ENCODE results near the gene GAD1. TPM values are rescaled to one million over a fixed set of nuclear protein-coding genes. Genes with fewer than 3 reads are reported as not detected.

Gene GAD1
- not detected for total RNA-seq

- no peaks in the 10 kb centered on the region for H3K36me3 ChIP-seq
- H3K9me3 ChIP-seq = no peaks in the 10 kb centered on the region
- TF ChIP-seq EP300 (IDR thresholded peaks at IDR 0.05) = no peak
- no peak for TF ChIP-seq POLR2AphosphoS5 (IDR thresholded peaks at IDR 0.05)
- TF ChIP-seq POLR2A (IDR thresholded peaks at IDR 0.05; ENCODE audit: low read depth) = no peak
- no peak for TF ChIP-seq CTCF (IDR thresholded peaks at IDR 0.05)
- peaks cover 10 to 93% (median 83%) of the 10 kb centered on the region in 4 donors for H3K27me3 ChIP-seq
- H3K4me1 ChIP-seq = peaks cover 64 to 78% (median 75%) of the 10 kb centered on the region in 4 donors
- intact Hi-C loops (cut with DNase I) = loop anchor here (2.0 kb wide), 1 partner anchor 408 kb away; no protein-coding TSS in a partner anchor
- DNase-seq (ENCODE audit: extremely low spot score) = no peak
- H3K27ac ChIP-seq (replicated peaks in 1 of 4) = no peak within 1 kb of the TSS
- WGBS = 2% methylated on average over 34 of the region's 49 CpGs
- H3K4me3 ChIP-seq = peak within 1 kb of the TSS; percentile 43 to 58 (median 50)
Observed at GRCh38 chr2:170816504-170817092, at the start of gene GAD1. Gene GAD1, plus strand, starts transcription at chr2:170816887. Its CDS starts 1,705 bp downstream, at chr2:170818592.

GRCh38 chr2:170770008-170770605 is 46.6 kb upstream of the GAD1 start, which contains the start of gene ERICH2:
Gene ERICH2, plus strand, starts transcription at chr2:170770378. Its CDS starts 304 bp downstream, at chr2:170770682.
- peak in 1 of 3 experiments; percentile 21 for TF ChIP-seq CTCF (IDR thresholded peaks at IDR 0.05)
- TF ChIP-seq POLR2AphosphoS5 (IDR thresholded peaks at IDR 0.05) = peak in 1 of 2 donors; percentile 56
- TF ChIP-seq EP300 (IDR thresholded peaks at IDR 0.05) = no peak
- no peak for TF ChIP-seq POLR2A (IDR thresholded peaks at IDR 0.05; ENCODE audit: low read depth)
- WGBS = 7% methylated on average over 13 of the region's 13 CpGs
- H3K4me3 ChIP-seq = peak within 1 kb of the TSS; percentile 72 to 73 (median 73)
- no peaks in the 10 kb centered on the region for H3K9me3 ChIP-seq
- no peak for DNase-seq (ENCODE audit: extremely low spot score)
- peak within 1 kb of the TSS; percentile 73 to 84 (median 78) for H3K27ac ChIP-seq (replicated peaks in 1 of 4)
- intact Hi-C loops (cut with DNase I) = loop anchor here (5.0 kb wide), 1 partner anchor 42 kb away; no protein-coding TSS in a partner anchor
- no peaks in the 10 kb centered on the region for H3K36me3 ChIP-seq
- H3K4me1 ChIP-seq = peaks cover 6 to 19% (median 16%) of the 10 kb centered on the region in 4 donors
- H3K27me3 ChIP-seq = no peaks in the 10 kb centered on the region

- H3K9me3 ChIP-seq = no peaks in the 10 kb centered on the region
- no peaks in the 10 kb centered on the region for H3K36me3 ChIP-seq
- intact Hi-C loops (cut with DNase I) = loop anchor here (5.0 kb wide), 1 partner anchor 41 kb away; no protein-coding TSS in a partner anchor
- peak overlapping the region; percentile 72 to 73 (median 73) for H3K4me3 ChIP-seq
- no peak for DNase-seq (ENCODE audit: extremely low spot score)
- TF ChIP-seq POLR2AphosphoS5 (IDR thresholded peaks at IDR 0.05) = peak; percentile 34 to 47
- no peak for TF ChIP-seq EP300 (IDR thresholded peaks at IDR 0.05)
- TF ChIP-seq POLR2A (IDR thresholded peaks at IDR 0.05; ENCODE audit: low read depth) = no peak
- TF ChIP-seq CTCF (IDR thresholded peaks at IDR 0.05) = peak in 1 of 3 experiments; percentile 11
- H3K27me3 ChIP-seq = no peaks in the 10 kb centered on the region
- WGBS = 2% methylated on average over 20 of the region's 82 CpGs
- peak overlapping the region; percentile 73 to 84 (median 78) for H3K27ac ChIP-seq (replicated peaks in 1 of 4)
- peaks cover 6 to 19% (median 16%) of the 10 kb centered on the region in 4 donors for H3K4me1 ChIP-seq
Observed at GRCh38 chr2:170770606-170771420, 45.9 kb upstream of the GAD1 start.

GRCh38 chr2:170771421-170771937 is 45.2 kb upstream of the GAD1 start:
- Histone ChIP-seq H3K27ac (replicated peaks in 1 of 4) (peak overlapping the region; percentile 73 to 84 (median 78)), H3K4me1 (peaks cover 6 to 19% (median 16%) of the 10 kb centered on the region in 4 donors), H3K4me3 (peak overlapping the region; percentile 72 to 73 (median 73)), H3K27me3 (no peaks in the 10 kb centered on the region), H3K9me3 (no peaks in the 10 kb centered on the region), H3K36me3 (no peaks in the 10 kb centered on the region)
- WGBS = 15% methylated on average over 10 of the region's 15 CpGs
- DNase-seq (ENCODE audit: extremely low spot score) = no peak
- TF ChIP-seq EP300 (IDR thresholded peaks at IDR 0.05) (no peak), CTCF (IDR thresholded peaks at IDR 0.05) (no peak), POLR2AphosphoS5 (IDR thresholded peaks at IDR 0.05) (no peak), POLR2A (IDR thresholded peaks at IDR 0.05; ENCODE audit: low read depth) (no peak)
- intact Hi-C loops (cut with DNase I) = loop anchor here (5.0 kb wide), 1 partner anchor 41 kb away; no protein-coding TSS in a partner anchor
